ENCODE results near the gene MRPS11. TPM values are rescaled to one million over a fixed set of nuclear protein-coding genes. Genes with fewer than 3 reads are reported as not detected.

MRPS11 gene
- total and polyA plus RNA-seq, 2 of the 8 experiments (the other 6 are each of a cell fraction or from before 2014, with no cell fraction given), result 41.4 to 59.2 TPM

GRCh38 chr15:88433046-88433685 lies 34.3 kb upstream of the MRPS11 start (continued):
- TF ChIP-seq CHD7 (IDR thresholded peaks at IDR 0.05; ENCODE audit: insufficient replicate concordance, low read length), result no peak
- TF ChIP-seq FOSL1 (IDR thresholded peaks at IDR 0.05; ENCODE audit: insufficient read depth, low read depth, low read length), result no peak
- no peak for TF ChIP-seq POLR2AphosphoS5 (IDR thresholded peaks at IDR 0.05; ENCODE audit: low read depth, low read length)
- TF ChIP-seq SIRT6 (IDR thresholded peaks at IDR 0.05; ENCODE audit: low read length), result no peak
- no peak for TF ChIP-seq RFX5 (IDR thresholded peaks at IDR 0.05; ENCODE audit: borderline replicate concordance, low read depth, low read length)
- no peak for TF ChIP-seq JUN (IDR thresholded peaks at IDR 0.05; ENCODE audit: low read depth, low read length)
- TF ChIP-seq NRF1 (IDR thresholded peaks at IDR 0.05; ENCODE audit: low read depth, low read length), result no peak
- TF ChIP-seq POLR2A (IDR thresholded peaks at IDR 0.05; ENCODE audit: control extremely low read depth in 1 of 2, low read depth in 2 of 2, low read length in 2 of 2), result no peak
- no peak for TF ChIP-seq CHD2 (IDR thresholded peaks at IDR 0.05; ENCODE audit: low read length)

Measured in H1 (cell line).